Kidney (tissue), 14 donors: ENCODE data around the gene RFXANK. TPM values are rescaled to one million over a fixed set of nuclear protein-coding genes. Genes with fewer than 3 reads are reported as not detected.
"Not testable (repeated sequence)": the region's sequence is repeated elsewhere in the genome, so short reads cannot be mapped to it uniquely, and the experiment has no call there.

ENCODE experiments used
- DNase-seq, 5 donors: peaks; one replicate each; pipeline ENCODE4 v3.0.0-alpha.2; 2013 to 2020
- FAIRE-seq: peaks from 2 replicates; lab custom pipeline; 2012; peaks lifted over from hg19 to GRCh38; lab: Jason Lieb, UNC
- H3K27ac ChIP-seq, 2 donors: one replicate each; pipeline ENCODE4 v1.7.0; 2013; ENCODE audit warnings: low read depth in 2 of 2, low read length in 2 of 2, inconsistent platforms in 1 of 2
- H3K27me3 ChIP-seq: one replicate; pipeline ENCODE4 v1.7.1; 2013; ENCODE audit warnings: low read length, inconsistent platforms; ENCODE audit not compliant: control insufficient read depth, insufficient read depth
- H3K36me3 ChIP-seq, 3 donors: one replicate each; pipeline versions ENCODE4 v1.7.0 to v1.7.1; 2013; ENCODE audit warnings: low read length in 3 of 3, control low read depth in 1 of 3, inconsistent platforms in 1 of 3; ENCODE audit not compliant: insufficient read depth in 3 of 3, control insufficient read depth in 2 of 3
- H3K4me1 ChIP-seq, 3 donors: one replicate each; pipeline versions ENCODE4 v1.7.0 to v1.7.1; 2013; ENCODE audit warnings: low read length in 3 of 3, inconsistent platforms in 1 of 3, low read depth in 1 of 3; ENCODE audit not compliant: control insufficient read depth in 2 of 3, insufficient read depth in 2 of 3
- H3K4me3 ChIP-seq, 3 donors: one replicate each; pipeline versions ENCODE4 v1.7.0 to v1.8.1; 2013; ENCODE audit warnings: low read length in 3 of 3, control low read depth in 1 of 3, inconsistent platforms in 1 of 3
- H3K9ac ChIP-seq, 3 donors: one replicate each; pipeline versions ENCODE4 v1.7.0 to v1.7.1; 2013; ENCODE audit warnings: low read length in 3 of 3, control low read depth in 1 of 3, inconsistent platforms in 1 of 3
- H3K9me3 ChIP-seq, 3 donors: one replicate each; pipeline versions ENCODE4 v1.7.0 to v1.7.1; 2013; ENCODE audit warnings: low read length in 3 of 3, control low read depth in 1 of 3, inconsistent platforms in 1 of 3; ENCODE audit not compliant: control insufficient read depth in 2 of 3, insufficient read depth in 1 of 3
- CTCF ChIP-seq: IDR thresholded peaks from 3 replicates; pipeline ENCODE4 v1.5.1; 2012; ENCODE audit warnings: mild to moderate bottlenecking, moderate library complexity, borderline replicate concordance; ENCODE audit not compliant: insufficient read depth; ENCODE audit errors: extremely low read depth
- intact Hi-C: fragments of 100-400 bp; cut with DNase I; formaldehyde crosslinking; loops from one replicate; pipeline ENCODE4 v1.11.1; 2022
- polyA plus RNA-seq: library from polyadenylated mRNA; stranded (reverse); fragments of 350-450 nt; fragmentation: Illumina TruSeq; extraction: RNeasy Lipid Tissue Mini Kit (QIAGEN cat#74804); gene quantifications from one replicate; pipeline ENCODE4 v1.2.3, GENCODE V29; 2014; ENCODE audit warnings: low read depth, low replicate concordance; ENCODE audit not compliant: insufficient read depth
- total RNA-seq: library from RNA; stranded (reverse); fragmentation: NEBNext Ultra II Directional; extraction: Animal tissue kit (Norgen Biotek cat#: 25700); gene quantifications from one replicate; pipeline ENCODE4 v1.2.1, GENCODE V29; 2021
- donor health status: control.
- donor health status: control.
- donor health status: control.
- donor health status: control.
- donor health status: control.
- donor health status: DM: yes; HTN: yes; CAD: no.
- donor health status: Normal renal cell carcinoma (clear cell type).

RFXANK gene
- total and polyA plus RNA-seq, 2 donors from 2014 or later: 70.7 to 133 TPM

DNA sequence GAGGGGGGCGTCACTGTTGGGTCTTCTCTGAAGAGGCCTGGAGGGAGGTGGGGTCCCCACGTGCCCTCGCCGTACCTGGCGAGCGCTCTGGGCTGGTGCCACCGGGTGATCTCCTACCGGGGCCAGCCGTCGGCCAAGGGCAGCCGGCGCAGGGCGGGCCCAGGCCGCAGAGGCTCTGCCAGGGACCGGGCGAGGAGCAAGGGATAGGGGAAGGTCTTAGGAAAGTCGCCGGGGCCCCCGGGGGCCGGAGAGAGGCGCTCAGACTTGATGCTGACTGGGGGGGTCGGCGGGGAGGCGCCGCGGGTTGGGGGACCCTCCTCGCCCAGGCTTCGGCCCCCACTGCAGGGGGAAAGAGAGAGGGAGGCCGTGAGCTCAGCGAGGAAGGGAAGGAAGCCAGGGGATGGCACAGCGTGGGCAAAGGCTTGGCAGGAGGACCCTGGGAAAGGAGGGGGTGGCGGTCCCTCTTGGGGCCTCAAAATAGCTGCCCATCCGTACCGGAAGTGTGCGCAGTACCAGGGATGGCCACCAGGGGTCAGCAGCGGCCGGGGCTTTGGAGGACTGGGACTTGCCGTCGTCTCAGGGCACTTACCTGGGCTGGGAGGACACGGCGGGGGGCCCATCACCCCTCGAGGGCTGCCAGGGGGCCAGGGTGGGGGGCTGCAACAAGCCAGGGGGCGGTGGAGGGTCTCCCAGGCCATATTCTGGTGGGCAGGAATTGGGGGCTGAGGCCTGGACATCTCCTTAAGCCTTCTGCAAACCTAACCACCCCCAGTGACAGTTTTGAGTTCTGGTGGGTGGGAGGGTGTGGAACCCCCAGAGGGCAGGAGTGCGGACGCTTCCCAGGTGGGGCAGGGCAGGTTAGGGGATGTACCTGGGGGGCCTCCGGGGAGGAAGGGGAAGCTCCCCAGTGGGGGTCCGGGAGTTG, 46.1 kb upstream of the RFXANK start:
- no peaks in the 10 kb centered on the region for H3K4me1 ChIP-seq
- no peak for FAIRE-seq
- peak; percentile 72 to 92 (median 86) for DNase-seq
- H3K9ac ChIP-seq: no peak overlapping the region
- peak; percentile 97 for TF ChIP-seq CTCF
- H3K9me3 ChIP-seq: no peaks in the 10 kb centered on the region
- H3K36me3 ChIP-seq: no peaks in the 10 kb centered on the region
- H3K27me3 ChIP-seq: no peaks in the 10 kb centered on the region
- intact Hi-C loops: no loop called here
- H3K4me3 ChIP-seq: no peak overlapping the region
- H3K27ac ChIP-seq: no peak overlapping the region

GRCh38 chr19:19146865-19147264, 45.2 kb upstream of the RFXANK start:
- Histone ChIP-seq H3K36me3 (no peaks in the 10 kb centered on the region), H3K27me3 (no peaks in the 10 kb centered on the region), H3K27ac (no peak overlapping the region), H3K9me3 (no peaks in the 10 kb centered on the region), H3K4me1 (no peaks in the 10 kb centered on the region), H3K4me3 (no peak overlapping the region), H3K9ac (no peak overlapping the region)
- FAIRE-seq (no peak), DNase-seq (no peak)
- intact Hi-C loops: no loop called here
- TF ChIP-seq CTCF: no peak

- Histone ChIP-seq H3K9ac (no peak overlapping the region), H3K9me3 (no peaks in the 10 kb centered on the region), H3K4me1 (no peaks in the 10 kb centered on the region), H3K27ac (no peak overlapping the region), H3K27me3 (no peaks in the 10 kb centered on the region), H3K4me3 (no peak overlapping the region), H3K36me3 (no peaks in the 10 kb centered on the region)
- intact Hi-C loops: no loop called here
- no peak for FAIRE-seq
- TF ChIP-seq CTCF: no peak
- DNase-seq: no peak
Observed at GRCh38 chr19:19147344-19147743, 44.7 kb upstream of the RFXANK start.

GRCh38 chr19:19148504-19148903, 43.6 kb upstream of the RFXANK start:
- H3K4me3 ChIP-seq, H3K27me3 ChIP-seq, FAIRE-seq, H3K4me1 ChIP-seq, intact Hi-C loops, H3K9ac ChIP-seq, H3K9me3 ChIP-seq, DNase-seq, H3K27ac ChIP-seq, H3K36me3 ChIP-seq: not testable (repeated sequence)
